ENCODE measurements around the gene SHTN1.

Gene SHTN1

DNA sequence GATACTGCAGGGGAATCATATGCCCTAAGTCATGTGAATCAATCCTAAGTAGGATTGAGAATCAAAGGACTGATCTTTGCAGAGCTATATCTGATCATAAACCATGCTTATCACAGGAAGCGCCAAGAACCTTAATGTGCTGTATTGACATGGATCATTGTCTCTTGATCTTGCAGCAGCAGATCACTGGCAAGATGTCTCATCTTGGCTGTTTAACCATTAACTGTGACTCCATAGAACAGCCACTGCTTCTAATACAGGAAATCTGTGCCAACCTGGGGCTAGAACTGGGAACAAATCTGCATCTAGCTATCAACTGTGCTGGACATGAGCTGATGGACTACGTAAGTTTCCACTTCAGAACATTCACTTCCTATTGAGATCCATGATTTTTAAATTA lies 134.0 kb downstream of the SHTN1 start:
- no peak for DNase-seq (ENCODE audit: low spot score)

DNA sequence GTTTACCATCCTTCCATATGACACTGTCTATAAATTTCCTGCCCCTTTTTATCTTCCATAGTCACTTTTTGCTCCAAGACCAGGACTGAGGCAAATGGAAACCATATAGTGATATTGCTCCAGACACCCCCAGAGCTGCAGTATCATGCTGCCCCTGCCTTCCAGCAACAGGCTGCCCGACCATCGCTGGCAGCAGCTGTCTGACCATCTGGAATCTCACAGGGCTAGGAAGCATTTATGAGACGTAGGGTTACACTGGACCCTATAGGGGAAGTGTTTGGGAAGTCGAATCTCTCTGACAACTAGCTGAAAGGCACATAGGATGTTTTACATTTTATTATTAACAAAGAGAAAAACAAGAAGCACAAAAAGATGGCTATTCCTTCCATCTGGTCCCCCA lies 136.3 kb downstream of the SHTN1 start:
- no peak for DNase-seq (ENCODE audit: low spot score)

DNA sequence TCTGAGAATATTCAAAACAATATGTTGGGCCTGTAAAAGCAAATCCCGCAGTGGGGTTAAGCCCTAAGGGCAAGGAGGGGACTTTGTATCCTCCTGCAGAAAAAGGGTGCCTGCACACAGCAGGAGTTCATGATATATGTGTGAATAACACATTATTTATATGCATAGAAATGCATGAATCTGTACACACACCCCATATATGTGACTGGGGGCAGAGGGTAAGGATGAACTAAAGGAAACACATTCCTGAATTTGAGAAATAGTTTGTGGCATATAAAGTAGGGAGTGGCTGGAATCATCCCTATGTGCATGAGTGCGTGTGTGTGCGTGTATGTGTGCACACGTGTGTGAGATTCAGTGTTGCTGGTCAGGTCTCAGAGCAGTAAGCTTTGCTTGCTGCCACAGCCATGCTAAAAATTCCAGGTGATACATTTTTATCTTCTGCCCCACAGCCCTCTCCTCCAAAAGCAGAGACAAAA lies 136.8 kb downstream of the SHTN1 start:
- DNase-seq (ENCODE audit: low spot score): no peak

DNA sequence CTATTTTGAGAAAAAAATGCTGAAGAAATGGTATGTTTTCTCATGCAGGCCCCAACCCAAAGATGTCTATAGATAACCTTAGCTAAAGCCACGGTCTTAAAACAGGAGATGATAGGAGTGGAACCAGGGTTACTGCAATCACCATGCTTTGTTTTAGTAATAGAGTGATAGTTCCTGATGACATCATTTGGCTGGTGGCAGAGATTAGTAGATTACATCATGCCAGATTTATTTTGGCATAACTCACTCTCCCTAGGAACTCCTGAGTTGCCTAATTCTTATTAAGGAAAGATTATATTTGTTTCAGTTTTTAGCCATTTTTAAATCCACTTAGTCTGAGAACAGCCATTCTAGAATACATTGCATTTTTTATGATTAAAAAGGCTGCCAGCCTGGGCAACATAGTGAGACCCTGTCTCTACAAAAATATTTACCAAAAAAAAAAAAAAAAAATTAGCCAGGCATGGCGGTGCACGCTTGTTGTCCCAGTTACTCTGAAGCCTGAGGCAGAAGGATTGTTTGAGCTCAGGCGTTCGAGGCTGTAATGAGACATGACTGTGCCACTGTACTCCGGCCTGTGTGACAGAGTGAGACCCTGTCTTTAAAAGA lies 137.9 kb downstream of the SHTN1 start:
- no peak for DNase-seq (ENCODE audit: low spot score)

DNA sequence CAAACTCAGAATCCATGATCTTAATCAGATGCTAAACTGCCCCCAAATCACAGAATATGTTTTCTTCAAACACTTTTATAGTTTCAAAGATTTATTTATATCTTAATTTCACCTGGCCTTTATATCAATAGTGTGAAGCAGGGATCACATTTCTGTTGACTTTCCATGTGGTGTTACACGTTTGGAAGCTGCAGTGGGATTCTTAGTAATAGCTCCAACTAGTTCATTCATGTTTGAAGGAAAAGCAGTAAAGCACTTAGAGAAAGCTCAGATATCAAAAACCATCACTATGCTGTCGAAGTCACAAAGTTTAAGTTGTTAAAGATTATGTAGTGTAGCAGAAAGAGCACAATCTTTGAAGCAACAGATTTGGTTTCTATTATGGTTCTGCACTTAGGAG lies 138.9 kb downstream of the SHTN1 start:
- DNase-seq (ENCODE audit: low spot score): no peak

DNA sequence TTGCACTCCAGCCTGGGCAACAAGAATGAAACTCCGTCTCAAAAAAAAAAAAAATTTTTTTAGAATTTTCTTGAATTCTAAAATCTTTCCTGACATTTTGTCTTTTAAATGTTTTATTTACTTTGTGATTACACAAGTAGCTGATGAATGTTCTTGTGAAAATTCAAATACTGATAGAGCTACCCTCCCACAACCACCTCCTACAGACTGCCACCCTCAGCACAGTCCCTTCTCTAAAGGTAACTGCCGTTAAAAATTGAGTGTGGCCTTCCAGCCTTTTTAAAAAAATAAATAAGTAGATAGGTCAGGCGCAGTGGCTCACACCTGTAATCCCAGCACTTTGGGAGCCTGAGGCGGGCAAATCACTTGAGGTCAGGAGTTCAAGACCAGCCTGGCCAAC lies 140.6 kb downstream of the SHTN1 start:
- DNase-seq (ENCODE audit: low spot score): no peak

DNA sequence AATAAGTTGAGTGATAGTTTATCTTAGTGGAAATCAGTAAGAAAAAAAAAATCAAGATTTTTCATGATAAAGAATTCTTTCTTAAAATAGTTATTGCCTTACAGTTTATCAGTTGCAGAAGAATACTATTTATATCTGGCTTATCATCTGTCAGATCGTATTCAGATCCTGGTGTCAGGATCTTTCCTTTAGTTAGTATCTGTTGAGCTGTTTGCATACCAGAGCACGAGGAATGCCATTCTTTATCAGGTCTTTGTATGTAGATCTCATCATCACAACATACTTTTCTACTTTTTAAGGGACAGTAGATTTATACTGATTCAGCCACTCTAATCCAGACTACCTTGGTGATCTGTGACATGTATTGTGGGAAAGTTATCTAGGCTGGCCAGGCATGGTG lies 143.2 kb downstream of the SHTN1 start:
- DNase-seq (ENCODE audit: low spot score): no peak

DNA sequence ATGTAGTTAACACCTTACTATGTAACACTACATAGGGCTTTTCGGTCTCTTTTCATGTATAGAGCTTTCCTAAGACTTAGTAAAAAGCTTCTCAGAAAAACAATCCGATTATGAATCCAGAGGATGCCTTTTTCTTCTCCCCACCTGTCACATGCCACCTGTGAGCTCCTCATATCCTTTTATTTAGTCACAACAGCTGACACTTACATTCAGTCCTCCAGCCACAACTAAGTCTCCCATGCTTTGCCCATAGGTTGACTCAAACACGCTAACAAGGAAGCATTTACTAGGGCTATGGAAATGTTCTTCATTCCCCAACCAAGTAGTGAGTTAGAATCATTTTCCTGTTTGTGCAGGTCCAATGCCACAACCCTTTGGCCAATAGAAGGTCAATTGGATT lies 147.8 kb downstream of the SHTN1 start:
- no peak for DNase-seq (ENCODE audit: low spot score)

DNA sequence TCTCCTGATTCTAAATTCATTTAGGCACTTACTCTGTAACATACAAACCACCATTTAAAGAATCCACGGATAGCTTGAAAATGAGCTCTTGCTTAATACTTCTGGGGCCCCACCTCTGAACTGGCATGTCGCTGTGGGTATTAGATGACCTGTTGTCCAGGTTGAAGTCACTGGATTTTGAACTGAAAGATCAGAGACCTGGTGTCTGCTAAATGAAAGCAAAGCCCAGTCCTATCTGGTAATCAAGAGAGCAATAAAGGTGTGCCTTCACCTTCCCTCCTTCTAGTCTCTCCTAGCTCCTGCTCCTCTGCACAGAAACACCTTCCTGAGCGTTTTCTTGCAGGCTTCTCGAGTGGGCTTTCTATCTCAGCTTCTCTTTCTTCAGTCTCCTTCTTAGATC lies 151.3 kb downstream of the SHTN1 start:
- DNase-seq (ENCODE audit: low spot score): no peak

DNA sequence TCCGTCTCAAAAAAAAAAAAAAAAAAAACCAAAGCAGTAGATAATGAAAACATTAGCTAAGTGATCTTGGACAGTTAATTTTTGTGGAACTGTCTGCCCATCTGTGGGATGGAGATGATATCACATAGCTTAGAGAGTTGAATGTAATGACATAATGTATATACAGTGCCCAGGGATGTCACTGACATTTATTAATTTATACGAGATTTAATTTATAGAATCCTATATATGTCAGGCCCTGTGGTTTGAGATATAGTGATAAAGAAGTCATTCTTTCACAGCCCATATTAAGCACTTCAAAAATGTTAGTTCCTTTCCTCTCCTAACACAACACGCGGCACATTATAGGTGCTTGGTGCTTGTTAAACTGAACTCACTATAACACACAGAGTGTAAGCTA lies 151.7 kb downstream of the SHTN1 start:
- no peak for DNase-seq (ENCODE audit: low spot score)

DNA sequence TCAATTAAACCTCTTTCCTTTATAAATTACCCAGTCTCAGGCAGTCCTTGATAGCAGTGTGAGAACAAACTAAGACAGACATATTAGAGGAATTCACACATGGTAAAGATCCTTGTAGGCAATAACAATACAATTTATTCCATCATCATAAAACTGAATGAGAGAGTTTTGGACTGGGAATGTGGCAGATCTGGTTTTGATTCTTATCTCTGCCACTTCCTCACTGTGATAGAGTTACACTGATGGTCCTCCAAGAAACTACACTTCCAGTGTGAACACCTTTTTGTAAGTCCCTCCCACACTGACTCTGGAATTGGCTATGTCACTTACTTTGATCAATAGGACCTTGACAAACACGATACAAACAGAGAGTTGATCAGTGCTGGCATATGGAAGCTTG lies 152.7 kb downstream of the SHTN1 start:
- no peak for DNase-seq (ENCODE audit: low spot score)

DNA sequence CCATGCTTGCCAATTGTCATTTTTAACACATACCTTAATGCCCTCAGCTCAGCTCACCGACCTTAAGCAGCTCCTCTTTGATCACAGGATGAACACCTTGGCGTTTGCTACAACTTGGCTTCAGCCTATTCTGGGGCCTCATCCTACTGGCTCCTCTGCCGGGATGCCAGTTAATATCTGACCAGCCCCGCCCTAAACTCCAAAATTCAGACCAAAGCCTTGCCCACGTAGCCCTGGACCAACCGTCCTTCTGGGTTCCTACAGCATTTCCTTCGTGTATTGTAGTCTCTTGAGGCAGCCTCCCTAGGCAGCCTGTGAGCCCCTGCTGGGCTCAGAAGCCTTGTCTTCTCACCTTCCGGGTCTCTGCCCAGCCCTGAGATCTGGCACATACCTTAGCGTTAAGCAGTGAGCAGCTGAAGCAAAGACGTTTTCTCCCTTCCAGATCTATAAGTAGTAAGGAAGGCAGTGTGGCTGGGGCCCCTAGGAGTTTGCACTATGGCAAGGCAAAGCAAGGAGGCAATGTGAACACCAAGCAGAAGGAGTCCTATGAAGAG lies 154.9 kb downstream of the SHTN1 start:
- DNase-seq (ENCODE audit: low spot score): no peak

DNA sequence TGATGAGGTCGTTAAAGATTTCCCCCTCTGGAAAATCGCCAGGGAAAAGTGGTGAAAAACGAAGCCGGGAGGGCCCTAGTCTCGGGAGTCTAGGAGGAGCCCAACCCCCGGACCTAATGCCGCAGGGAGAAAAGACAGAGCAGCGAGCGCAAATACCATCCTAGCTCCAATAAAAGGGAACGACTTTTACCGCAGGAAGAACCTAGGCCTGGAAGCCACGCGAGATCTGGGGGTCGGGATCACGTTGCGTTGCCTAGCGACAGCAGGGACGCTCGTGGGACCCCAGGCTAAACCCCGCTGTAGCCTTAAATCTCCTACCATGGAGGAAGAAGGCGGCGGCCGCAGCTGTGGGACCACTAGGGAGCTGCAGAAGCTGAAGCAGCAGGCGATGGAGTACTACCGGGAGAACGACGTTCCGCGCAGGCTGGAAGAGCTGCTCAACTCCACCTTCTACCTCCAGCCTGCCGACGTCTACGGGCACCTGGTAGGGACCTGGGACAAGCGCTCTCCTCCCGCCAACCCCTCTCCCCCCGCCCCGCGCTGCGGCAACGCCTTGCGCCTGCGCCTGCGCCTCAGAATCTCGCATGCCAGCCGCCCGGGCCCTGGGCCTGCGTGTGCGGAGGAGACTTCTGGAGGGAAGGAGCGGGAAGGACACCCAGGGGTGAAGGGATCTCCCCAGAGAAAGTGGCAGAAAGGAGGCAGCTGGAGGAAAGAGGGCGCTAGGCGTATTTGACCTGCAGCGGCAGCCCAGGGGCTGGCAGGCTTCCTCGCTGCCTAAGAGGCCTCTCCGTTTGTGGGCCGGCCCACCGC lies 155.5 kb downstream of the SHTN1 start, which contains the start of gene ENO4:
TSS of gene ENO4 (plus strand) at position 252 of the 810 bp plus-strand sequence. CDS start at position 320, 68 bp downstream.
- no peak for DNase-seq (ENCODE audit: low spot score)

DNA sequence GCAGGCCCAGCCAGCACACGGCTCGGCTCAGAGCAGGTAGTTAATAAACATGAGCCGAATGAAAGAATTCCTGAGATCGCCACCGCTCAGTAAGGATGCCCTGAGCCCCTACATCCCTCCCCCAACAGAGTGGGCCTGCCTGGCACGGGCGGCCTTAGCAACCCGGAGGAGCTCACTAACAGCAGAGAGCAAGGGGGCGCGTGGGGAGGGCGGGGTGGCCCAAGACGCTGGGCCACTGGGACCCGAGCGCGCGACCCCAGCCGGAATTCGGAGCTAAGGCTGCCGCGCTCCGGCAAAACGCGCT lies 156.1 kb downstream of the SHTN1 start:
- DNase-seq (ENCODE audit: low spot score): no peak

DNA sequence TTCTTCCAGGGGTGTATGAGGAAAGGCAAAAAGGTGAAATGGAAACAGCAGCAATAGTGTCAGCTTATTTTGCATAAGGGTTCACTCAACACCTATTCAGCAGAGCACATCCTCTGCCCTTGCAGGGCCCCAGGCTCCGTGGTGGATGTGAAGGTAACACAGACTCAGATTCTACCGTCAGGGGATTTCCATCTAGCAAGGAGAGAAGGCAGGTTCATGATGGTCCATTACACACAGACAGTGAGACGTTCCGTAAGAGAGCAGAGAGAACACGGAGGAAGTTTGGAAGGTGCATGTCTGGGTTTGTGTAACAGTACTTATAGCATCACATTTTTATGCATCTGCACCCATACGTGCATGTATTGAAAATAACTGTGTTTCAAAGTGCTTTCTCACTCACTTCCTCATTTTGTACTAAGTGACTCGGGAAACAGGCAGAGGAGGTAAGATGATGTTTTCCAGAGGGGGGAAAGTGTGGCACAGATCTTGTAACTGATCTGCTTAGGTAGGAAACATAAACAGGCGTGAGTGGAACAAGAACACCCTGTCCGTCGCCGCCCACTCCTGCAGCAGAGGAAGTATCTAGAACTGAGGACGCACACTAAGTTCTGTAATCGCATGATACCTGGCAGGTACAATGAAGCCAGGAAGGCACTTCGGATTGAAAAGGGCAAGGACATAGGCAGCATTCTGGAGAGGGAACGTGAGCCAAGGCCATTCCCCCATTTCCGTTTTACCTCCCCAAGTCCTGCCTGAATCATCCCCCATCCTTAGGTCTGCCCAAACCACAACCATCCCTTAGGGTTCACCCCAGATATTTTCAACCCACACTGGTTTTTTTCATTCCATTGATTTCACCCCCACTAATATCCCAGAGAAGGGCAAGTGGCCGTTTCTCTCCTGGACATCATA lies 156.7 kb downstream of the SHTN1 start:
- DNase-seq (ENCODE audit: low spot score): no peak

DNA sequence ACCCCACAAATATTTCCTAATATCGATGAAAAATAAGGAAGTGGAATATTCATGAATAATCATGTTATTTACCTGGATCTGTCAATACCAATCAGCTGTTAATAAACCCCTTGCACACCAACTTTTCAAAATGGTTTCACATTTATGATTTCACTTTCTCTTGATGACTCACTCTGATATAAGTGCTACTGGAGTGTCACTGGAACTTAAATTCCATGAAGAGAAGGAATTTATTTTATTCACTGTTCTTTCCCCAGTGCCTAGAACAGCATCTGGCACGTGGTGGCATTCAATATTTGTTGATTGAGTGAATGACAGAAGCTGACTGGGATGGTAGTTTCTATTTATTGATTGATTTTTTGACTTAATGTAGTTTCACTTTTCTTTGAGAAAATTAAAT lies 159.2 kb downstream of the SHTN1 start:
- no peak for DNase-seq (ENCODE audit: low spot score)

DNA sequence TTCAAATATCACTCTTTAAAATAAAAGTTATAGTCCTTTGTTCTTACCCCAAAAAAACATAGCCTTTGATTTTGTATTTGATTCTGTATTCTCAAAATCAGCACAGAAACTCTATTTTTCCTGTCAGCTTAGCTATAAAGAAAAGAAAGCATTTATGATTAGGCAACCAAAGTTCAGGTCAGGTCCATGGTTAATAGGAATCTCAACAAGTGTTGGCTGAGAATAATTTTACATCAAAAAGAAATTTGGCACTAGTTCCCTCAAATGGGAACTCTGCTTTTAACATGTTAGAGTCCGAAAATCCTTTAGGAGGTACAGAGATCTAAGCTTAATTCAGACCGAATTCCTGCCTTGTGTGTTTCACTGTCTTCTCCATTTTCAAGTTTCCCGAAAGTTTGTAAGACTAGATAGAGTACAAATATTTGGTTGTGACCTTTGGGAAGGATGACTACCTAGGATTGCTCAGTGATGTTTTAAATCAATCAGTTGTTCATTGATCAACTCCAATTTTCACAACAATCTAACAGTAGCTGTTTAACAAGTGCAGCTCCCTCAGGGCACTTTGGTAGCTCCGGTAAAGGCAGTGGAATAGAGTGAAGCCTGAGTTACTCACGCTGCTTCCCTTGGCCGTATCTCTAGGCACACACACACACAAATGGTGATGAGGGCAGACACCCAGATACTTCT lies 164.5 kb downstream of the SHTN1 start:
- no peak for DNase-seq (ENCODE audit: low spot score)

DNA sequence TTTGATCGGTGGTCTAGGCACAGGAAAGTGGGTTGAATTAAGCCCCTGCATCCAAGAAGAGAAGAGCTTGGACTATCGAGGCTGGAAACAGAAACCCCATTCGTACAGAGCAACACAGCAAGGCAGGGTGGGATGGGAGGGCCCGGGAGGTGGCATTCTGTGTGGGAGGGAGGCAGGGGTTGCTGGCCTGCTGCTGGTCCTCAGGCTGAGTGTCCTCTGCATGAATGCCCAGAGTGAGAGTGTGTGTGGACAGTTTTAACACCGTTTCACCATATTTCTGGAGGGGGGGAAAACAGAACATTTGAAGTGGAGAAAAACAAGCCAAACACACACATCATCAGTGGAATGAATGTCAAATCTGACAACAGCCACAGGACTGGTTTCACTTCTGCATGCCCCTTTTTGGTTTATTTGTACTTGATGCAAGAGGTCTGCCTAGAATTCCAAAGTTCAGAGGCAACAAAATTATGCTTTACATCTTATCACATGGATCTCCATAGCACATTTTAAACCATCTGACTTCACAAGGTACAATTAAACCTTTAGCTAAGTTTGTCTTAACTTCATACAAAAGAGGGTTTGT lies 166.8 kb downstream of the SHTN1 start:
- DNase-seq (ENCODE audit: low spot score): no peak

DNA sequence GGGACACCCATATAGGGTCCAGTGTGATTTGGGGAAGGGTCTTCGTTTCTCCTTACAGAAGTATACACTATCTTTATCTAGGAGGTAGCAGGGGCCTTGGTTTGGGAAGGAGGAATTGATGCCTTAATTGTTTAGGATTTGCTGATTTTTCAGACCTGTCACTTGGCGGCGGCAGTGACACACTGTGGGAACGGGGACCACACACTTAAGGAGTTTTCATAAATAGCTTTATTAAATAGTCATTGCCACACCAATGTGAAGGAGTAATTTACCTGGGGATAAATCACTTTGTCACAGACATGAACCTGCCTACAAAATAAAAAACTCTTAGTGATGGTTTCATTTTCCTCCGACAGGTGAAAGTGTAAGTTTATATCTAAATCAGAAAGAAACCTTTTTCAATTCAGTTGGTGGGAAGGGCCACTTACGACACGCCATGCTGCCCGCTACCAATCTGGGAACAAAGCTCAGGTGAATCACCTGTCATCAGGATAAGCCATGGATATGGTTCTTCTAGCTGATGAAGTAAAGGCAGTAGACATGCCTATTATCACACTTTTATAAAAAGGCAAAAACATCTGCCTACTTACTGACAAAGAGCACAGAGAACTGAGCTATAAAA lies 168.0 kb downstream of the SHTN1 start:
- no peak for DNase-seq (ENCODE audit: low spot score)

DNA sequence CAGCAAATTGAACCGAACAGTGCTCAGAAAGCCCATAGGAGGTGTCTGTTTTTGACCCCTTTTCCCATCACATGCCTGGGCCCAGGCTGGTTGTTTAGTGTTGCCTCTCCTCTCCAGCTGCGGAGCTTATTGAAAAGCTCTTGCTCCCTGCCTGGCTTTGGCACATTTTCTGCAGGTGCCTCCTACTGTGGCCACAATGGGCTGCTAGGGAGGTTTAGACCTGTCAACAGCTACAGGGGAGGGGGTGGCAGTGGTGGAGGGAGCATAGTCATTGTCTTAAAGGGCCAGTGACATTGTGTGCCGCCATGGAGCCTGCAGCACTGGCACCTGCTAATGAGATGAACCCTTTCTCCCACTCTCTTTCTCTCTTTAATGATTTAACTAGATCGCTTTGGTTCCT lies 168.9 kb downstream of the SHTN1 start:
- DNase-seq (ENCODE audit: low spot score): no peak

DNA sequence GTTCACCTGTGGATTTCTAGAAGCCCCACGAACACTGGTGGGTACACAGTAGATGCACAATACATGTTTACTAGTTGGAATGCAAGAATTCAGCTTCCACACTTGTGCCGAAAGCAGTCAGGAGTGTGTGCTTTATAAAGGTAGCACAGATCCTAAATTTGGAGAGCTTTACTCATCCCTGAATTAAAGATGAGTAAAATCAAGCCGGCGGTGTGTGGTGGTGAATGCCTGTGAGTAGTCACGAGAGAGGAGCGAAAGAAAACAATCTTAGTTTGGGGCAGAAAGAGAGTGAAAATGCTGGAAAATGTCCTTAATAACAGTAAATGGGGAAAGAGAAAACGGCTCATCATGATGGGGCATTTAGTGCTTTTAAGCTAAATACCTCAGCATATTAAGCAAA lies 169.3 kb downstream of the SHTN1 start:
- DNase-seq (ENCODE audit: low spot score): no peak

Measured in hematopoietic multipotent progenitor cell treated with erythropoietin and hydrocortisone succinate and interleukin-3 and kit ligand, for 17 days (in vitro differentiated cells).